Thymus (tissue), 11 donors: Measurements from ENCODE around the gene NF1. TPM values are rescaled to one million over a fixed set of nuclear protein-coding genes. Genes with fewer than 3 reads are reported as not detected.

Experiments
- DNase-seq, 9 donors: peaks; one replicate each; pipeline ENCODE4 v3.0.0-alpha.2; 2013; ENCODE audit warnings: low spot score in 9 of 9, low read depth in 6 of 9, missing footprints in 1 of 9
- H3K27ac ChIP-seq, 2 donors: one replicate each; pipeline ENCODE4 v1.5.1; 2013; ENCODE audit warnings: control low read depth in 1 of 2, low read depth in 1 of 2, low read length in 1 of 2, mild to moderate bottlenecking in 1 of 2, moderate library complexity in 1 of 2
- H3K27me3 ChIP-seq, 2 donors: one replicate each; pipeline ENCODE4 v1.5.1; 2013; ENCODE audit warnings: low read length in 1 of 2; ENCODE audit not compliant: control insufficient read depth in 2 of 2, insufficient read depth in 1 of 2
- H3K36me3 ChIP-seq, 2 donors: one replicate each; pipeline ENCODE4 v1.5.1; 2013; ENCODE audit warnings: low read length in 1 of 2, mild to moderate bottlenecking in 1 of 2, moderate library complexity in 1 of 2; ENCODE audit not compliant: control insufficient read depth in 2 of 2, insufficient read depth in 2 of 2
- H3K4me1 ChIP-seq, 2 donors: one replicate each; pipeline ENCODE4 v1.5.1; 2013; ENCODE audit warnings: low read length in 2 of 2; ENCODE audit not compliant: control insufficient read depth in 2 of 2, insufficient read depth in 2 of 2
- H3K4me3 ChIP-seq, 2 donors: one replicate each; pipeline ENCODE4 v1.5.1; 2013; ENCODE audit warnings: low read length in 2 of 2, control low read depth in 1 of 2, mild to moderate bottlenecking in 1 of 2
- H3K9me3 ChIP-seq, 2 donors: one replicate each; pipeline ENCODE4 v1.5.1; 2013; ENCODE audit warnings: low read length in 1 of 2, mild to moderate bottlenecking in 1 of 2; ENCODE audit not compliant: control insufficient read depth in 2 of 2, insufficient read depth in 1 of 2
- WGBS: extraction: QIAGEN DNeasy Blood & Tissue Kit; methylation state at CpG from one replicate; pipeline ENCODE4 v1.1.7; 2013; 5-methylcytosine and 5-hydroxymethylcytosine counted together
- polyA plus RNA-seq: library from polyadenylated mRNA; stranded (reverse); fragments of 200-250 nt; gene quantifications from one replicate; pipeline ENCODE4 v1.2.3, GENCODE V29; 2013
- total RNA-seq: library from RNA; stranded (reverse); fragments of 120-200 nt; gene quantifications from one replicate; pipeline ENCODE4 v1.2.4, GENCODE V29; 2013
- donor health status: healthy.

Gene NF1
- total and polyA plus RNA-seq, 2 donors, result 10.3 to 16.6 TPM

DNA sequence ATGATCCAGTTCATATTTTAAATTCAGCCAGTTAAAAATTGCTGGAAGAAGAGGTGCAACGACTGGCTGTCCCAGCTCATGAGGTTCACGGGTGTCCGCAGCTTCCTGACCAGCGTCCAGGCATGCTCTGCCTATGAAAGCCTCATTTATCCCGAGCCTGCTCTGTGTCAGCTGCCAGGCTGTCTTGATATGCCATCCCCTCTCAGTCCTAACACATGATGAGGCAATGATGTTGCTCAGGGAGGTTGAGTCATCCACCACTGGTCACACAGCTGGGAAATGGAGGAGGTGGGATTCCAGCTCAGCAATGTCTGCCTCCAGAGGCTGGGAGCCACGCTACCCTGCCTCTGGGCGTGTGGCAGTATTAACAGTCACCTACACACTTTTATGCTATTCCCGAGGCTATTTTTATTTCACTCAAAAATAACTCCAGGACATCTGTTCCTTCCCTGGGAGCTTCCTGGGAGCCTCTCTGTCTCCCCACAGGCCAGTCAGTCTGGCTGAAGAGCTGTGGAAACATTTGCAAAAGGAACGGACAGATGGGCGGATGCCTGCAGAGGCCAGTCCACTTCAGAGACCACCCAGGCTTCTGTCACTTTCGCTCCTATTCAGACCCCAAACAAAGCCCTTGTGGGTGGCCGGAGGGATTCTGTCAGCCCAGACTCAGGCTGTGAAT is 319.2 kb downstream of the NF1 start:
- no peaks in the 10 kb centered on the region for H3K4me1 ChIP-seq

DNA sequence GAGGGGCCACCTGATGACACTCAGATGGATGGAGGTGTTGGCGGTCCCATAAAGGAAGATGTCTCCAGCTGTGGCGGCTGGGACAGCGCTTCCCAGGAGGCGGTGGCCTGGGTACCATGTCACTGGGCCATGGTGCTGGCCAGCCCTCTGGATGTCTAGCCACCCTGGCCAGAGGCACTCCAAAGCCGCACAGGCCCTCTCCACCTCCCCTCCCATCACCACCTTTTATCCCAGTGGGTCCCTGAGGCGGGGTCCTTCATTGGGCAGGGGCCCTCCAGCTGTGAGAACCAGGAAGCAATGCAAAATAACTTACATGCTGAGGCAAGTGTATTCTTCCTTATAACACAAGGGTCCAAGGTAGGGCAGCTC is 319.8 kb downstream of the NF1 start:
- Histone ChIP-seq H3K4me3 (no peak overlapping the region), H3K36me3 (no peaks in the 10 kb centered on the region), H3K27me3 (peaks cover 0 to 11% of the 10 kb centered on the region in 2 donors), H3K9me3 (peaks cover 0 to 2% of the 10 kb centered on the region in 2 donors), H3K4me1 (no peaks in the 10 kb centered on the region), H3K27ac (no peak overlapping the region)
- 93% methylated on average over 6 of the region's 6 CpGs for WGBS
- DNase-seq, result no peak

More for the DNA sequence above, 319.2 kb downstream of the NF1 start:
- H3K27me3 ChIP-seq, result peaks cover 0 to 11% of the 10 kb centered on the region in 2 donors
- DNase-seq, result no peak
- H3K4me3 ChIP-seq, result no peak overlapping the region
- no peaks in the 10 kb centered on the region for H3K36me3 ChIP-seq
- no peak overlapping the region for H3K27ac ChIP-seq
- peaks cover 0 to 2% of the 10 kb centered on the region in 2 donors for H3K9me3 ChIP-seq
- 86% methylated on average over 12 of the region's 12 CpGs for WGBS

DNA sequence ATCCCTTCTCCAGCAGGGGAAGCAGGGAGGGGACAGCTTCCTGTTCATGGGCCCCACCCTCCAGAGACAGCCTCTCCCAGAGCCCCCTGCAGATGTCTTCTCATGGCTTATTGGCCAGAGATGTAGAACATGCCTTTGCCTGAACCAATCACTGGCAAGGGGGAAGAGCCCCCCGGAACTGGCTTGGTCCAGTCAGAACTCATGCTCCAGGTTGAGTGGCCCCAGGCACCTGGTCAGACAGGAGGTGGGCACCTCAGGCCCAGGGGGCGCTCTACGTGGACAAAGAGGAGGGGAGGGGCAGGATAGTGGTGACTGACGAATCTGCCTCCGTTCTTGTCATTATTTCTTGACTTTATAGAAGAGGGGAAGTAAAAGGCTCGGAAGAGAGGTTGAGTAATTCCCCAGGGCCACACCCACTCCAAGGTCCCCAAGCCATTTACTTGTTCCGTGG is 320.3 kb downstream of the NF1 start:
- H3K4me3 ChIP-seq, result no peak overlapping the region
- WGBS, result 62% methylated on average over 7 of the region's 7 CpGs
- DNase-seq, result no peak
- no peak overlapping the region for H3K27ac ChIP-seq
- peaks cover 0 to 2% of the 10 kb centered on the region in 2 donors for H3K9me3 ChIP-seq
- peaks cover 0 to 11% of the 10 kb centered on the region in 2 donors for H3K27me3 ChIP-seq
- no peaks in the 10 kb centered on the region for H3K36me3 ChIP-seq
- H3K4me1 ChIP-seq, result no peaks in the 10 kb centered on the region

DNA sequence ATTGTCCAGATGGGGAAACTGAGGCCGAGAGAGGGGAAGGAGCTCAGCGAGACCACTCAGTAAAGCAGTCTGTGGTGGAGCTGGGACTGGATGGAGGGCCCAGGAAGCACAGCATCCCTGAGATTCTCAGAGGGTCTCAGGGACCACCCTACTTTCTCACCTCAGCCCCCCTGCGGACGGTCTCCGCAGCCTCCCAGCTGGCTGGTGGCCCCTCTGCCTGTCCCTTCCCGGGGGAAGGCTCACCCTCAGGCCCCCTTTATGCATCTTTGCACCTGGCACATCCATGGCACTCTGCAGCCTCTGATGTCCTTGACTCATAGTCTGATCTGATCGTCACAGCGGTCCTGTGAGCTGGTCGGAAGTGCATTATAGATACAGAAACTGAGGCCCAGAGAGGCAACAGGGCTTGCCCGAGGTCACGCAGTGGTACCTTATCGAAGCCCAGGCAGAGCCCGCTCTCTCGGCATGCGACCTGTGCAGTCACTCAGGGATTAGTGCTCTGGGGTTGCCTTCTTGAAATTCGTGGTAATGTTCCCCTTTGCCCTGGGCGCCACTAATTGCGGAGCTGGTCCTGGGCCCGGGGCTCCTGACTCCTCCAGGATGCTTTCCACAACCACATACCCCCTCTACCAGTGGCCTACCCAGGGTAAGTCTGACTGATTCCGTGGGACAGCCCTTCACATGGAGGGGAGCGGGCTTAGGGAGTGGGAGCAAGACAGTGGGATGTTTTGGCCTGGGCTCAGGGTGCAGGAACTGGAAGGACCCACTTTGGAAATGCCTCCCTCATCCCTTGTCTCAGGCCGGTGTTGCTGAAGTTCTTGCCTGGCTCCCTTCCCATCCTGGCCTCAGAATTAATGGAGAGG is 321.1 kb downstream of the NF1 start:
- 97% methylated on average over 22 of the region's 22 CpGs for whole genome bisulfite sequencing
- no peaks in the 10 kb centered on the region for H3K36me3 ChIP-seq
- no peaks in the 10 kb centered on the region for H3K4me1 ChIP-seq
- H3K27me3 ChIP-seq, result peaks cover 0 to 11% of the 10 kb centered on the region in 2 donors
- no peak overlapping the region for H3K27ac ChIP-seq
- H3K9me3 ChIP-seq, result peaks cover 0 to 2% of the 10 kb centered on the region in 2 donors
- no peak for DNase-seq
- no peak overlapping the region for H3K4me3 ChIP-seq

DNA sequence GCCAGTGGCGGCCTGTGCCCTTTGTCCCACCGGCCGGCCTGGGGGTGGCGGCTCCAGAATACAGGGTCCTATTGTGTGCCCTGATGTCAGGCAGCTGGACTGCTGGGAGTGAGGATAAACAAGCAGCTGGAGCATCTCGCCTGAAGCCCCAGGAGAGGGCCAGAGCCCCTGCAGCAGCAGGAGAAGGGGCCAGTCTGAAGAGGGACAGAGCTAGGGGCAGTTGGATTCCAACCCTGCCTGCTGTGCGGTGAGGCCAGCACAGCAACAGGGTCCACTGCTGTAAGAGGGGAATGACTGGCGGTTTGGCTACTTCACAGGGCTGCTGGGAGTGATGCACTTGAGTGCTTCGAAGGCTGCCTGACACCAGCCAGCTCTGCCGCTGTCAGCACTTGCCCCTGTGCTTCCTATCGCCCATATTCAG is 321.7 kb downstream of the NF1 start:
- peaks cover 0 to 2% of the 10 kb centered on the region in 2 donors for H3K9me3 ChIP-seq
- no peak overlapping the region for H3K27ac ChIP-seq
- H3K27me3 ChIP-seq, result peaks cover 0 to 11% of the 10 kb centered on the region in 2 donors
- 88% methylated on average over 10 of the region's 10 CpGs for WGBS
- H3K4me3 ChIP-seq, result no peak overlapping the region
- H3K36me3 ChIP-seq, result no peaks in the 10 kb centered on the region
- DNase-seq, result no peak
- no peaks in the 10 kb centered on the region for H3K4me1 ChIP-seq

DNA sequence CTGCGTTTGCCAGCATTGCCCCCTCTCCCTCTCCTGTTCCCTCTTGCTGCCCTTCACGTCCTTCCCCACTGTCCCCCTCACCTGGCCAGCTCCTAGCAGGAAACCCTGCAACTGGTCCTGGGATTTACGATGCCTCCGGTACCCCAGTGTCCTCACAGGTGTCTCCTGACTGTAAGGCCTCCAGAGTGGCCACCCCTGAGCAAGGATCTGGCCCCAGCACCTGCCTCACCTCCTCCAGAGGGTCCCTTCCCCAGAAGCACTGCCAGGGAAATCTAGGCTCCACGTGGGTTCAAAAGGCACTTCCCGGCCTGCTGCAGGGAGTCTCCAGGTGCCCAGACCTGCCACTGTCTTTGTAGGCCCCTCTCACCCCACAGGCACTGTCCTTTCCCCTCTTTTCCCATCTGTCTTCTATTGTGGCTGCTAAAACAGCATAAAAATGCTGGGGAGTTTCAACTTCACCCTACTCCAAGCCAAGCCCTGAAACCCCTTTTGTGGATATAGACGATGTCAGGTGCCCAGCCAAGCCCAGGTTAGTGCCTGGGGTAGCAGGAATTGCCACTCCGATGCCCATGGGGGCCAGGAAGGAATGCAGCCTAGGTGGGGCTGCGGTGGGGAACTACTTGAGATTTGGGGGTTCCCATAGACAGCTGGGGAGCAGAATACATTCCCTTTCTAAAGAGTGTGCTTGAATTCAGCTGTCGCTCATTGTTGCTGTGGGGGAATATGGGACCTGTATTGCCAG is 322.4 kb downstream of the NF1 start:
- Histone ChIP-seq H3K27me3 (peaks cover 0 to 11% of the 10 kb centered on the region in 2 donors), H3K9me3 (peaks cover 0 to 2% of the 10 kb centered on the region in 2 donors), H3K4me3 (no peak overlapping the region), H3K27ac (no peak overlapping the region), H3K36me3 (no peaks in the 10 kb centered on the region), H3K4me1 (no peaks in the 10 kb centered on the region)
- 95% methylated on average over 10 of the region's 10 CpGs for WGBS
- no peak for DNase-seq

DNA sequence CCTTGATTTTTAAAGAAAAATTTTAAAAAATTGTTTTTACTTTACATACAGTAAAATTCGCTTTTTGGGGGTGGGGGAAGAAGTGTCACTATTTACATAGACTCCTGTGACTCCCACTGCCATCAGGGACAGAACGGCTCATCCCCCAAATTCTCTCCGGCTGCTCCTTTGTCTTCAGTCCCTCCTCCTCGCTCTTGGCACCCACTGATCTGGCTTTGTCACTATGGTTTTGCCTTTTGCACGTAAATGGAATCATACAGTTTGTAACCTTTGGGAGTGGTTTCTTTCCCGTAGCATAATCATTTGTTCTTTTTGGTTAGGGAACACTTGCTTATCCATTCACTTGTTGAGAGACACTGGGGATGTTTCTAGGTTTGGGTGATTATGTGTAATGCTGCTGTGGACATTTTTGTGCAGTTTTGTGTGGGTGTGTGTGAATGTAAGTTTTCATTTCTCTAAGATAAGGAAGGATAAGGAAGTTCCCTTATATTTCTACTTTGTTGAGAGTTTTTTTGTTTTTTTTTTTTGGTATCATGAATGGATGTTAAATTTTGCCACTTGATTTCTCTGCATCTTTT is 324.1 kb downstream of the NF1 start:
- Histone ChIP-seq H3K36me3 (no peaks in the 10 kb centered on the region), H3K27me3 (peaks cover 0 to 9% of the 10 kb centered on the region in 2 donors), H3K9me3 (peaks cover 0 to 2% of the 10 kb centered on the region in 2 donors), H3K27ac (no peak overlapping the region), H3K4me3 (no peak overlapping the region), H3K4me1 (no peaks in the 10 kb centered on the region)
- WGBS, result 74% methylated on average over 6 of the region's 6 CpGs
- no peak for DNase-seq

DNA sequence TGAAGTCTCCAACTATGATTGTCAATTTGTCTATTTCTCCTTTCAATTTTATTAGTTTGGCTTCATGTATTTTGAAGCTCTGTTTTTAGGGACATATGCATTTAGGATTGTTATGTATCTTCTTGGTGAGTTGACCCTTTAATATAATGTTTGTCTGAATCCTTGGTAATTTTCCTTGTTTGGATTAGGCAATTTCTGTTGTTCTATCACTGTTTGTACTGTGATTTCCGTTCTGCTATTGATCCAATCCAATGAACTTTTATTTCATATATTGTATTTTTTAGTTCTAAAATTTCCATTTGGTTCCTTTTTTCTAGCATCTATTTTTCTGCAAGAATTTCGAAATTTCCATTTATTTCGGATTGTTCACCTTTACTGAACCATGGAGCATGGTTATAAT is 327.7 kb downstream of the NF1 start:
- Histone ChIP-seq H3K27ac (no peak overlapping the region), H3K4me3 (no peak overlapping the region), H3K4me1 (no peaks in the 10 kb centered on the region), H3K36me3 (no peaks in the 10 kb centered on the region), H3K27me3 (no peaks in the 10 kb centered on the region), H3K9me3 (no peaks in the 10 kb centered on the region)
- 96% methylated on average over 3 of the region's 3 CpGs for WGBS
- DNase-seq, result no peak
